ENCODE data around the gene TK2. TPM values are rescaled to one million over a fixed set of nuclear protein-coding genes. Genes with fewer than 3 reads are reported as not detected.

Gene TK2
- total RNA-seq, 6 experiments from 2014 or later, result 29.1 to 43.8 (median 32.6) TPM

DNA sequence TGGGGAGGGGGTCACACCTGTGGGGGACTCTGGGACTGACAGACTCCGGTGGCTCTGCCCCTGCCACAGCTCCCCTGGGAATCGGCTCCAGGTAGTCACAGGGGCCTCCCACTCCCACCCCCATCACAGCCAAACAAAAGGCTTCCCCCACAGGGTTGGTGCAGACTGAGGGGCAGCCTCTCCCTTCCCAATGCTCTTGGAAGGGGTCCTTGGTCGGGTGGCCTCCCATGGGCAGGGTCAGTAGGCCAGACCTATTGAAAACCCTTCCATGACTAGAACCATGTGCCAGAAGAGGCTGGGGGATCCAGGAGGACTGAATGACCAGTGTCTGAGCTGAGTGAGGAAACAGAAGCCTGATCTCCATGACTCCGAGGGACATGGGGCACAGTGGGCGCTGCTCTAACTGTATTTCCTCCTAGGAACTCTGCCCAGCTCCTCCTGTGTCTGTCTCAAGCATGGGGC, 28.6 kb downstream of the TK2 start:
- TF ChIP-seq, protein P1, sequence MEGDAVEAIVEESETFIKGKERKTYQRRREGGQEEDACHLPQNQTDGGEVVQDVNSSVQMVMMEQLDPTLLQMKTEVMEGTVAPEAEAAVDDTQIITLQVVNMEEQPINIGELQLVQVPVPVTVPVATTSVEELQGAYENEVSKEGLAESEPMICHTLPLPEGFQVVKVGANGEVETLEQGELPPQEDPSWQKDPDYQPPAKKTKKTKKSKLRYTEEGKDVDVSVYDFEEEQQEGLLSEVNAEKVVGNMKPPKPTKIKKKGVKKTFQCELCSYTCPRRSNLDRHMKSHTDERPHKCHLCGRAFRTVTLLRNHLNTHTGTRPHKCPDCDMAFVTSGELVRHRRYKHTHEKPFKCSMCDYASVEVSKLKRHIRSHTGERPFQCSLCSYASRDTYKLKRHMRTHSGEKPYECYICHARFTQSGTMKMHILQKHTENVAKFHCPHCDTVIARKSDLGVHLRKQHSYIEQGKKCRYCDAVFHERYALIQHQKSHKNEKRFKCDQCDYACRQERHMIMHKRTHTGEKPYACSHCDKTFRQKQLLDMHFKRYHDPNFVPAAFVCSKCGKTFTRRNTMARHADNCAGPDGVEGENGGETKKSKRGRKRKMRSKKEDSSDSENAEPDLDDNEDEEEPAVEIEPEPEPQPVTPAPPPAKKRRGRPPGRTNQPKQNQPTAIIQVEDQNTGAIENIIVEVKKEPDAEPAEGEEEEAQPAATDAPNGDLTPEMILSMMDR (IDR thresholded peaks at IDR 0.05), result no peak
- 0 out of 2 replicates have a peak overlapping the region, but pooled peaks have one; percentile 9 for H3K4me3 Mint-ChIP-seq
- peaks cover 20% of the 10 kb centered on the region for H3K36me3 Mint-ChIP-seq (ENCODE audit: low read depth)
- H3K27me3 Mint-ChIP-seq (ENCODE audit: insufficient read depth), result no peaks in the 10 kb centered on the region; the same call in 1 of the 2 replicates
- H3K9me3 Mint-ChIP-seq, result no peaks in the 10 kb centered on the region
- H3K27ac Mint-ChIP-seq, result 0 out of 2 replicates have a peak overlapping the region, but pooled peaks have one; percentile 45
- no peak for DNase-seq
- H3K4me1 Mint-ChIP-seq (ENCODE audit: low read depth), result peaks cover 59% of the 10 kb centered on the region

DNA sequence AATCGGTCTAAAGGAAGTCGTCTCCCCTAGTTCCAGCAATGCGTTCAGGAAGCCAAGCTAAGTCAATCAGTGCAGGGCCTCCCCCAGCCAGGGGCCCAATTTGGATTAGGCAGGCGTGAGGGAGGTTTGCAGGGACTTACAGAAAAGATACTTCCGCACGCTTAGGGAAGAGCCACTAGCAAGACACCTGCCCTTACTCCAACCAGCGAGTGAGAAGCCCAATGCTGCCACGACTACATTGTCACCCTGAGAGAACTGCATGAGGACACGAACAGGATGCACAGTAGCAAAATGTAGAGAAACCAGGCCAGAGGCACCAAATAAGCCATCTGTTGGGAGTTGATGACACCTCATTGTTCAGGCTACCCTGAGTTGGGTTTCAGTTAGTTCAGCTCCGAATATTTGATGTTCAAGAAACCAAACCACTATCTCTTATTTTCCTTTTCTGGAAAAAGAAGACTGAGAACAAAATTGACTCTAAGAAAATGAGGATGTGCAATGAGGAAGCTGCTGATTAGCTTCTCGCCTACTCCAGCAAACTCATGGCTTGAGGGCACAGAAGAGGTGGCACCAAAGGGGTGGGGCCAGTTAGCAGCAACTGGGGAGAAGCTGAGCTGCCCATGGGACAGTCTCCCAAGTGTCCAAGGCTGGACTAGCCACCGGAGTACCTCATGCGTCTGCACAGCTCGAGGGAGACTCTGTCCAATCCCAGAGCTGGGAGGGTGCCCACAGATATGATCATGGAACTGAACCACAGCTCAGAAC, 29.3 kb downstream of the TK2 start:
- Mint-ChIP-seq H3K27me3 (ENCODE audit: insufficient read depth) (no peaks in the 10 kb centered on the region; the same call in 1 of the 2 replicates), H3K27ac (no peak overlapping the region), H3K36me3 (ENCODE audit: low read depth) (peaks cover 16% of the 10 kb centered on the region), H3K4me3 (peak overlapping the region; percentile 9; the same call in 1 of the 2 replicates), H3K4me1 (ENCODE audit: low read depth) (peaks cover 59% of the 10 kb centered on the region), H3K9me3 (no peaks in the 10 kb centered on the region)
- DNase-seq, result no peak
- TF ChIP-seq, protein P1 (IDR thresholded peaks at IDR 0.05), result no peak

DNA sequence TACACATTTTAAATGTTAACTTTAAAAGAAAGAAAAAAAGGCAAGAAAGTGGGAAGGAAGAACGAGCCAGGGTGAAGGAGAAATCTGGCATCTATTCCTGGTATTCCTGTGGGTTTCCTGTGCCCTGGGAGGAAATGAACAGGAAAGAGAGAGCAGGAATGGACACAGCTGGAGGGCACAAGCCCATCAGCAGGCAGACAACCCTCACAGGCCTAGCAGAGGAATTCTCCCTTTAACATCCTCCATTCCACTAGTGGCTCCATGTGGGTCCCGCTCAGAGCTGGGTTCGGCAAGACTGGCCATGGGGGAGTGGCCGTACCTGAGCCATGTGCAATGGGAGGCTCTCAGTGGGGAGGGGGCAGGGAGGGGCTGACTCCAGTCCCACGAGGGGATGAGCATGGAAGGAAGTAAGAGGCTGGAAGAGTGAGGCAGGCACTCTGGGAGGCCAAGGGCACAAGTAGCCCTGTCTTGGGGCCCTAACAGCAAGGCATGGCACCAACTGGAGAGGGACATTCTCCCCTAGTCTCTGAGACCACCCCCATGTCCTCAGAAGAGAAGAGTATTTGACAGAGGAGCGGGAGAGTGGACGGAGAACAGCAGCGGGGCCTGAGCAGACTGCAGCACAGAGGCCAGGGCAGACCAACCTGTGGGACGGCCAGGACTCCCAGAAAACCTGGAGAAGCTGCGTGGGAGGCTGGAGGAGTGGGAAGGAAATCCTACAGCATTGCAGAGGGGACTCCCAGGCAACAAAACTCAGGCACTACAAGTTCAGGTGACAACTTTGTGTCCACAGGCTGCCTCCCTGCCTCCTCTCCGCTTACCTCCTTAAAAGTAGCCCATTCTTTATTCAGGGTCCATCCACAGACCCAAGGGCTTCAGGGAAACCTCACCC, 30.2 kb downstream of the TK2 start:
- Mint-ChIP-seq H3K27ac (no peak overlapping the region), H3K4me1 (ENCODE audit: low read depth) (peaks cover 55% of the 10 kb centered on the region)

DNA sequence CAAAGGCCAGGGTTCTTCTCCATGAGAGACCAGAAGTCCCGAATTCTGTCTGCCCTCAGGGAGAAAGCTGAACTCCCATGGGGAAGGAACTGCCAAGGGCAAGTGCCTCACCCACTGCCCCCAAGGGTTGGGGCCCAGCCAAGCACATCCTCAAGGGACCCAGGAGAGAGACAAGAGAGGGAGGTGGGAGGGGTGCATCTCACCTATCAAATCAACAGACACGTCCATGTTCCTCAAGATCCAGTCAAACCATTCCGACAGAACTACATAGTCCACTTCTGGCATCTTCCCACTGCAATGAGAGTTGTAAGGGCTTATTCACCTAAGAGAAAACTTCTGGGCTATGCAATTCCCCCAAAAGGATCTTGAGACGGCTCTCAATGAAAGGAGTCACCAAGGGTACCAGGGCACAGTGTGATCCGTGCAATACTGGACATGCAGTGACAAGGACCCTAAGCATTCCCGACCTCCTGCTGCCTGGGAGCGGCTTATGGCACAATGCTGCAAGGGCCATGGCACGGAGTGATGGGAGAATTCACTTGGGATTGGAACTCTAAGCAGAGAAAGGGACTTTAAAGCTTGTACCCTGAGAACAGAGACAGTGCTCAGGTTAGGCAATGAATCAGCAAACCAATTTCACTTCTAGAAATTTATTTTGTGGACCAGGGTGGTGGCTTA, 32.2 kb downstream of the TK2 start:
- H3K27me3 Mint-ChIP-seq (ENCODE audit: insufficient read depth), result no peaks in the 10 kb centered on the region; the same call in 1 of the 2 replicates
- peak overlapping the region; percentile 99 for H3K27ac Mint-ChIP-seq
- TF ChIP-seq, protein P1 (IDR thresholded peaks at IDR 0.05), result no peak
- H3K4me3 Mint-ChIP-seq, result peak overlapping the region; percentile 72; the same call in 1 of the 2 replicates
- peaks cover 63% of the 10 kb centered on the region for H3K4me1 Mint-ChIP-seq (ENCODE audit: low read depth)
- peaks cover 21% of the 10 kb centered on the region for H3K36me3 Mint-ChIP-seq (ENCODE audit: low read depth)
- DNase-seq, result no peak
- no peaks in the 10 kb centered on the region for H3K9me3 Mint-ChIP-seq

More for the DNA sequence above, 30.2 kb downstream of the TK2 start:
- Mint-ChIP-seq H3K9me3 (no peaks in the 10 kb centered on the region), H3K36me3 (ENCODE audit: low read depth) (peaks cover 20% of the 10 kb centered on the region), H3K4me3 (no peak overlapping the region), H3K27me3 (ENCODE audit: insufficient read depth) (no peaks in the 10 kb centered on the region; the same call in 1 of the 2 replicates)
- TF ChIP-seq, protein P1 (IDR thresholded peaks at IDR 0.05), result no peak
- no peak for DNase-seq
